HEK293 (cell line): ENCODE measurements around the gene KRTAP10-11.
"Not testable (repeated sequence)": the region's sequence is repeated elsewhere in the genome, so short reads cannot be mapped to it uniquely, and the experiment has no call there.

ENCODE experiments used
- CTCF ChIA-PET: fragments of 350-600 bp; formaldehyde crosslinking; extraction: SDS; loops from one replicate; lab custom pipeline; 2021; ENCODE audit warnings: antibody characterized with exemption; lab: Yijun Ruan, JAX
- POLR2A ChIA-PET: fragments of 300-600 bp; formaldehyde crosslinking; extraction: SDS; loops from one replicate; lab custom pipeline; 2020; ENCODE audit warnings: antibody characterized with exemption, inconsistent platforms; lab: Yijun Ruan, JAX
- H3K27ac ChIP-seq: fragments of 200-500 bp; sonication (Bioruptor generic); 2 replicates; pipeline ENCODE4 v1.5.1; 2014; ENCODE audit warnings: low read depth, low read length, control low read depth, inconsistent platforms; ENCODE audit errors: extremely low read depth
- H3K36me3 ChIP-seq, 2 experiments: fragments of 200-500 bp in 1 of 2; sonication (Bioruptor generic) in 1 of 2; 1 replicate in 1 of 2; 2 replicates in 1 of 2; pipeline ENCODE4 v1.5.1; 2014 to 2017; ENCODE audit warnings: inconsistent platforms in 2 of 2, low read length in 2 of 2; ENCODE audit not compliant: control insufficient read depth in 2 of 2, insufficient read depth in 1 of 2
- H3K4me1 ChIP-seq: fragments of 200-500 bp; sonication (Bioruptor generic); 2 replicates; pipeline ENCODE4 v1.5.1; 2014; ENCODE audit warnings: mild to moderate bottlenecking, low read length, inconsistent platforms; ENCODE audit not compliant: control insufficient read depth, insufficient read depth
- H3K4me3 ChIP-seq: 2 replicates; pipeline ENCODE4 v1.5.1; 2011; ENCODE audit warnings: low read depth, mild to moderate bottlenecking, control low read depth, low read length, moderate library complexity
- H3K9me3 ChIP-seq: fragments of 200-500 bp; sonication (Bioruptor generic); 2 replicates; pipeline ENCODE4 v1.5.1; 2014; ENCODE audit warnings: low read depth, low read length, inconsistent platforms; ENCODE audit not compliant: control insufficient read depth, insufficient read depth
- KLF16 ChIP-seq: fragments of 450-650 bp; formaldehyde crosslinking; IDR thresholded peaks from 2 replicates; pipeline ENCODE4 v1.5.1; 2017; ENCODE audit warnings: missing biosample characterization, missing genetic modification characterization
- SETDB1 ChIP-seq: IDR thresholded peaks from one replicate; pipeline ENCODE4 v1.6.1; 2017; ENCODE audit warnings: mild to moderate bottlenecking, low read length, moderate library complexity, mixed read lengths; ENCODE audit not compliant: insufficient read length
- TRIM28 ChIP-seq: IDR thresholded peaks from 2 replicates; pipeline ENCODE4 v1.6.1; 2011; ENCODE audit warnings: low read length, control low read depth, borderline replicate concordance
- ZBTB48 ChIP-seq: fragments of 450-650 bp; formaldehyde crosslinking; IDR thresholded peaks from 2 replicates; pipeline ENCODE4 v1.5.1; 2016; ENCODE audit warnings: missing biosample characterization, missing genetic modification characterization
- ZBTB8A ChIP-seq: fragments of 450-650 bp; formaldehyde crosslinking; IDR thresholded peaks from 2 replicates; pipeline ENCODE4 v1.5.1; 2016; ENCODE audit warnings: missing biosample characterization, missing genetic modification characterization
- ZNF146 ChIP-seq: fragments of 450-650 bp; formaldehyde crosslinking; IDR thresholded peaks from 2 replicates; pipeline ENCODE4 v1.5.1; 2016; ENCODE audit warnings: missing biosample characterization, missing genetic modification characterization
- ZNF19 ChIP-seq: fragments of 450-650 bp; formaldehyde crosslinking; IDR thresholded peaks from 2 replicates; pipeline ENCODE4; 2016; ENCODE audit warnings: missing biosample characterization, missing genetic modification characterization, low read depth
- ZNF416 ChIP-seq: fragments of 450-650 bp; formaldehyde crosslinking; IDR thresholded peaks from 2 replicates; pipeline ENCODE4 v1.5.1; 2016; ENCODE audit warnings: missing biosample characterization, missing genetic modification characterization
- ZNF423 ChIP-seq: fragments of 450-650 bp; formaldehyde crosslinking; IDR thresholded peaks from 2 replicates; pipeline ENCODE4 v1.5.1; 2016; ENCODE audit warnings: missing biosample characterization, missing genetic modification characterization
- ZNF585B ChIP-seq: fragments of 450-650 bp; formaldehyde crosslinking; IDR thresholded peaks from 2 replicates; pipeline ENCODE4 v1.5.1; 2016; ENCODE audit warnings: missing biosample characterization, missing genetic modification characterization
- ZNF624 ChIP-seq: fragments of 450-650 bp; formaldehyde crosslinking; IDR thresholded peaks from 2 replicates; pipeline ENCODE4 v1.5.1; 2017; ENCODE audit warnings: missing biosample characterization, missing genetic modification characterization
- ZNF660 ChIP-seq: fragments of 450-650 bp; IDR thresholded peaks from 2 replicates; pipeline ENCODE4 v1.5.1; 2018; ENCODE audit warnings: missing biosample characterization, mild to moderate bottlenecking, missing genetic modification characterization
- ZNF707 ChIP-seq: fragments of 450-650 bp; formaldehyde crosslinking; IDR thresholded peaks from 2 replicates; pipeline ENCODE4 v1.5.1; 2016; ENCODE audit warnings: missing biosample characterization, missing genetic modification characterization
- ZNF843 ChIP-seq: fragments of 450-650 bp; formaldehyde crosslinking; IDR thresholded peaks from 2 replicates; pipeline ENCODE4 v1.5.1; 2016; ENCODE audit warnings: missing biosample characterization, missing genetic modification characterization
- TF ChIP-seq, protein P1 (sequence below): fragments of 450-650 bp; formaldehyde crosslinking; IDR thresholded peaks from 2 replicates; pipeline ENCODE4 v1.5.1; 2016; ENCODE audit warnings: missing biosample characterization, missing genetic modification characterization, low read depth
- TF ChIP-seq, protein P2 (sequence below): fragments of 450-650 bp; formaldehyde crosslinking; IDR thresholded peaks from 2 replicates; pipeline ENCODE4 v1.5.1; 2016; ENCODE audit warnings: missing biosample characterization, missing genetic modification characterization

Gene KRTAP10-11

DNA sequence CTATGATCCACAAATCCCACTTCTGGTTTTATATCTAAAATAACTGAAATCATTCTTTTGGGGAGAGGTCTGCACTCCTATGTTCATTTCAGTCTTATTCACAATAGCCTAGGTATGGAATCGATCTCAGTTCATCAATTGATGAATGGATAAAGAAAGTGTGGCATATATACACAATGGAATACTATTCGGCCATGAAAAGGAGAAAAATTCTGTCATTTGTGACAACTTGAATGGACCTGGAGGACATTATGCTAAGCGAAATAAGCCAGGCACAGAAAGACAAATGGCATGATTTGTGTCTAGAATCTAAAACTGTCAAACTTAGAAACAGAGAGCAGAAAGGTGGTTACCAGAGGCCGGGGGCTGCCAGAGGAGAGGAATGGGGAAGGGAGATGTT is 39.7 kb upstream of the KRTAP10-11 start:
- H3K27ac ChIP-seq: no peak overlapping the region
- no peaks in the 10 kb centered on the region for H3K36me3 ChIP-seq
- H3K4me3 ChIP-seq: no peak overlapping the region
- ChIA-PET POLR2A (no interaction called here), CTCF (no interaction called here)
- TF ChIP-seq, protein P1, sequence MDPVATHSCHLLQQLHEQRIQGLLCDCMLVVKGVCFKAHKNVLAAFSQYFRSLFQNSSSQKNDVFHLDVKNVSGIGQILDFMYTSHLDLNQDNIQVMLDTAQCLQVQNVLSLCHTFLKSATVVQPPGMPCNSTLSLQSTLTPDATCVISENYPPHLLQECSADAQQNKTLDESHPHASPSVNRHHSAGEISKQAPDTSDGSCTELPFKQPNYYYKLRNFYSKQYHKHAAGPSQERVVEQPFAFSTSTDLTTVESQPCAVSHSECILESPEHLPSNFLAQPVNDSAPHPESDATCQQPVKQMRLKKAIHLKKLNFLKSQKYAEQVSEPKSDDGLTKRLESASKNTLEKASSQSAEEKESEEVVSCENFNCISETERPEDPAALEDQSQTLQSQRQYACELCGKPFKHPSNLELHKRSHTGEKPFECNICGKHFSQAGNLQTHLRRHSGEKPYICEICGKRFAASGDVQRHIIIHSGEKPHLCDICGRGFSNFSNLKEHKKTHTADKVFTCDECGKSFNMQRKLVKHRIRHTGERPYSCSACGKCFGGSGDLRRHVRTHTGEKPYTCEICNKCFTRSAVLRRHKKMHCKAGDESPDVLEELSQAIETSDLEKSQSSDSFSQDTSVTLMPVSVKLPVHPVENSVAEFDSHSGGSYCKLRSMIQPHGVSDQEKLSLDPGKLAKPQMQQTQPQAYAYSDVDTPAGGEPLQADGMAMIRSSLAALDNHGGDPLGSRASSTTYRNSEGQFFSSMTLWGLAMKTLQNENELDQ (tag by site-specific recombination): no peak
- TF ChIP-seq ZNF146 (tag by site-specific recombination): peak; percentile 93
- TF ChIP-seq, all 188 proteins: peak for 1
- Histone ChIP-seq H3K9me3 (no peaks in the 10 kb centered on the region), H3K4me1 (no peaks in the 10 kb centered on the region)

DNA sequence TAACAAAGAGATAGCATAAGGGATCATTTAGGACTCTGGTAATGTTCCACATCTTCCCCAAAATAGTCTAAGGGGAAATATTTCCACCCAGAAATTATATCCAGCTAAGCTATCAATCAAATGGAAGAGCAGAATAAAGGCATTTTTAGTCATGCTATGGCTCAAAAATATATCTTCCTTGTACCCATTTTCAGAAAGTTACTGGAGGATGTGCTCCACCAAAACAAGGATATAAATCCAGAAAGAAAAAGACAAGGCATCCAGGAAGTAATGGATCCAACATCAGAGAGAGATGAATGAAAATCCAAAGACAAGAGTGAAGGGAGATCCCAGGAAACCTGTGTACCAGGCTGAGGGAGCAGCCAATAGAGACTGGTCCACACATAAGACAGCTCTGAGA is 37.0 kb upstream of the KRTAP10-11 start:
- TF ChIP-seq ZNF624 (peak; percentile 85; the same call in 1 of the 2 replicates), ZNF660 (no peak), SETDB1 (peak; percentile 66)
- TF ChIP-seq, all 188 proteins: peak for 2
- Histone ChIP-seq H3K36me3 (no peaks in the 10 kb centered on the region), H3K4me1 (no peaks in the 10 kb centered on the region), H3K9me3 (no peaks in the 10 kb centered on the region), H3K4me3 (no peak overlapping the region), H3K27ac (no peak overlapping the region)
- CTCF ChIA-PET: interaction anchor here (0.6 kb wide), 1 partner anchor 99 kb away, joined by 5 read pairs; no protein-coding TSS in a partner anchor
- POLR2A ChIA-PET: no interaction called here

DNA sequence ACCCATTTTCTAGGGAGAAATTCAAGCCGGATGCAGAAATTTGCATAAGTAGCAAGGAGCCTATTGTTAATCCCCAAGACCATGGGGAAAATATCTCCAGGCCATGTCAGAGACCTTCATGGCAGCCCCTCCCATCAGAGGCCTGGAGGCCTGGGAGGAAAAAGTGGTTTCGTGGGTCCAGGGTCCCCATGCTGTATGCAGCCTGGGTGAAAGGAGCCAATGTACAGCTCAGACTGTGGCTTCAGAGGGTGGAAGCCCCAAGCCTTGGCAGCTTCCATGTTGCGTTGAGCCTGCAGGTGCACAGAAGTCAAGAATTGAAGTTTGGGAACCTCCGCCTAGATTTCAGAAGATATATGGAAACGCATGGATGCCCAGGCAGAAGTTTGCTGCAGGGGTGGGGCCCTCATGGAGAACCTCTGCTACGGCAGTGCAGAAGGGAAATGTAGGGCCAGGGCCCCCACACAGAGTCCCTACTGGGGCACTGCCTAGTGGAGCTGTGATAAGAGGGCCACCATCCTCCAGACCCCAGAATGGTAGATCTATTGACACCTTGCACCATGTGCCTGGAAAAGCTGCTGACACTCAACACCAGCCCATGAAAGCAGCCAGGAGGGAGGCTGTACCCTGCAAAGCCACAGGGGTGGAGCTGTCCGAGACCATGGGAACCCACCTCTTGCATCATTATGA is 35.9 kb upstream of the KRTAP10-11 start:
- H3K4me3 ChIP-seq, H3K9me3 ChIP-seq, H3K4me1 ChIP-seq, H3K36me3 ChIP-seq, H3K27ac ChIP-seq, POLR2A ChIA-PET: not testable (repeated sequence)
- CTCF ChIA-PET: interaction anchor here (0.6 kb wide), 1 partner anchor 139 kb away, joined by 4 read pairs; no protein-coding TSS in a partner anchor
- TF ChIP-seq ZNF585B (tag by site-specific recombination): peak; percentile 68

DNA sequence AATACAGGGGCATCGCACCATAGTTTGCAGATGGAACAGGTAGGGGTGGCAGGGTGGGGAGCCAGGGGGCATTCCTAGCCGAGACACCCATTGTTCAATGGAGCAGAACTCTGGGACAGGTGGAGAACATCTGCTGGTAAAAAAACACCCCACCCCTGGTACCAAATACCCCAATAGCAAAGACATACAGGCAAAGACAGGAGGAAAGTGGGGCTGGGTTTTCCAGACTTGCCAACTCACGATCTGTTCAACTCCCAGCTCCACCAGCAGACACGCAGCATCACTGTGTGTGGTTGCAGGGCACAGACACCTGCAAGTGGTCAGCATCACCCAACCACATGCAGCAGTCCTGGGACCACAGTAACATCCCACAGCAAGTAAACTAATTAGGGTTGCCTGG is 34.7 kb upstream of the KRTAP10-11 start:
- no peaks in the 10 kb centered on the region for H3K4me1 ChIP-seq
- ChIA-PET POLR2A (no interaction called here), CTCF (no interaction called here)
- H3K27ac ChIP-seq: no peak overlapping the region
- H3K4me3 ChIP-seq: no peak overlapping the region
- H3K36me3 ChIP-seq: no peaks in the 10 kb centered on the region
- TF ChIP-seq ZNF416 (tag by site-specific recombination): no peak
- TF ChIP-seq KLF16 (tag by site-specific recombination): no peak
- TF ChIP-seq ZNF423 (tag by site-specific recombination): no peak
- TF ChIP-seq ZBTB48 (tag by site-specific recombination): no peak
- TF ChIP-seq ZNF707 (tag by site-specific recombination): peak; percentile 94
- TF ChIP-seq ZBTB8A (tag by site-specific recombination): no peak
- TF ChIP-seq, all 188 proteins: peak for 1
- H3K9me3 ChIP-seq: no peaks in the 10 kb centered on the region

DNA sequence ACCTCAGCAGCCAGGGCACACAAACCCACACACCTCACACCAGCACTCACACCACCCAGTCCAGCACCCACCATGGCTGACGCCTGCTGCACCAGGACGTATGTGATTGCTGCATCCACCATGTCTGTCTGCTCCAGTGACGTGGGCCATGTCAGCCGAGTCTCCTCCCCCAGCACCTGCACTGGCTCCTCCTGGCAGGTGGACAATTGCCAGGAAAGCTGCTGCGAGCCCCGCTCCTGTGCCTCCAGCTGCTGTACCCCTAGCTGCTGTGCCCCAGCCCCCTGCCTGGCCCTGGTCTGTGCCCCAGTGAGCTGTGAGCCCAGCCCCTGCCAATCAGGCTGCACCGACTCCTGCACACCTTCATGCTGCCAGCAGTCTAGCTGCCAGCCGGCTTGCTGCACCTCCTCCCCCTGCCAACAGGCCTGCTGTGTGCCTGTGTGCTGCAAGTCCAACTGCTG is 34.2 kb upstream of the KRTAP10-11 start, which contains the start of gene KRTAP10-8:
KRTAP10-8 (plus strand) TSS at position 51 of the 458 bp plus-strand sequence; CDS start at position 73, 22 bp downstream.
- TF ChIP-seq ZNF19 (tag by site-specific recombination) (no peak), TRIM28 (no peak), ZNF624 (no peak), ZNF843 (no peak)
- TF ChIP-seq, protein P2, sequence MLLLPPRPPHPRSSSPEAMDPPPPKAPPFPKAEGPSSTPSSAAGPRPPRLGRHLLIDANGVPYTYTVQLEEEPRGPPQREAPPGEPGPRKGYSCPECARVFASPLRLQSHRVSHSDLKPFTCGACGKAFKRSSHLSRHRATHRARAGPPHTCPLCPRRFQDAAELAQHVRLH (tag by site-specific recombination): no peak
- H3K27ac ChIP-seq: no peak within 1 kb of the TSS

More for the DNA sequence above, 34.2 kb upstream of the KRTAP10-11 start, which contains the start of gene KRTAP10-8:
- H3K36me3 ChIP-seq: no peaks in the 10 kb centered on the region
- H3K9me3 ChIP-seq: no peaks in the 10 kb centered on the region
- no peaks in the 10 kb centered on the region for H3K4me1 ChIP-seq
- CTCF ChIA-PET: no interaction called here
- POLR2A ChIA-PET: no interaction called here
- no peak within 1 kb of the TSS for H3K4me3 ChIP-seq
